ENCODE results near the gene ANKRD33B. TPM values are rescaled to one million over a fixed set of nuclear protein-coding genes. Genes with fewer than 3 reads are reported as not detected.
A peak's percentile ranks its signal among the peaks of the same experiment; 100 is the strongest.

ANKRD33B gene
- total and polyA plus RNA-seq, 2 donors = 4.5 to 6.8 TPM

- H3K36me3 ChIP-seq (ENCODE audit: control insufficient read depth in 2 of 2, insufficient read depth in 2 of 2, low read length in 1 of 2) = peaks cover 38 to 49% of the 10 kb centered on the region in 2 donors
- no peak overlapping the region for H3K4me3 ChIP-seq (ENCODE audit: low read length in 2 of 2)
- no peak for DNase-seq (ENCODE audit: low read depth in 6 of 9, low spot score in 9 of 9)
- H3K27me3 ChIP-seq (ENCODE audit: control insufficient read depth in 2 of 2, insufficient read depth in 1 of 2, low read length in 1 of 2) = no peaks in the 10 kb centered on the region
- H3K4me1 ChIP-seq (ENCODE audit: control insufficient read depth in 2 of 2, insufficient read depth in 2 of 2, low read length in 2 of 2) = no peaks in the 10 kb centered on the region
- 97% methylated on average over 16 of the region's 17 CpGs for WGBS
- H3K9me3 ChIP-seq (ENCODE audit: control insufficient read depth in 2 of 2, insufficient read depth in 1 of 2, low read length in 1 of 2) = no peaks in the 10 kb centered on the region
- H3K27ac ChIP-seq (ENCODE audit: low read depth in 1 of 2, low read length in 1 of 2) = no peak overlapping the region
Observed at GRCh38 chr5:10680876-10681481, 117.1 kb downstream of the ANKRD33B start.

- 89% methylated on average over 22 of the region's 22 CpGs for whole genome bisulfite sequencing
- Histone ChIP-seq H3K27me3 (ENCODE audit: control insufficient read depth in 2 of 2, insufficient read depth in 1 of 2, low read length in 1 of 2) (no peaks in the 10 kb centered on the region), H3K9me3 (ENCODE audit: control insufficient read depth in 2 of 2, insufficient read depth in 1 of 2, low read length in 1 of 2) (no peaks in the 10 kb centered on the region), H3K4me3 (ENCODE audit: low read length in 2 of 2) (no peak overlapping the region), H3K36me3 (ENCODE audit: control insufficient read depth in 2 of 2, insufficient read depth in 2 of 2, low read length in 1 of 2) (peaks cover 38 to 49% of the 10 kb centered on the region in 2 donors), H3K4me1 (ENCODE audit: control insufficient read depth in 2 of 2, insufficient read depth in 2 of 2, low read length in 2 of 2) (no peaks in the 10 kb centered on the region), H3K27ac (ENCODE audit: low read depth in 1 of 2, low read length in 1 of 2) (no peak overlapping the region)
- DNase-seq (ENCODE audit: low read depth in 6 of 9, low spot score in 9 of 9) = no peak
Observed at GRCh38 chr5:10681731-10682679, 118.1 kb downstream of the ANKRD33B start.

GRCh38 chr5:10682801-10683525 is 119.1 kb downstream of the ANKRD33B start:
- Histone ChIP-seq H3K27ac (ENCODE audit: low read depth in 1 of 2, low read length in 1 of 2) (no peak overlapping the region), H3K4me1 (ENCODE audit: control insufficient read depth in 2 of 2, insufficient read depth in 2 of 2, low read length in 2 of 2) (no peaks in the 10 kb centered on the region), H3K36me3 (ENCODE audit: control insufficient read depth in 2 of 2, insufficient read depth in 2 of 2, low read length in 1 of 2) (peaks cover 38 to 45% of the 10 kb centered on the region in 2 donors), H3K9me3 (ENCODE audit: control insufficient read depth in 2 of 2, insufficient read depth in 1 of 2, low read length in 1 of 2) (no peaks in the 10 kb centered on the region), H3K27me3 (ENCODE audit: control insufficient read depth in 2 of 2, insufficient read depth in 1 of 2, low read length in 1 of 2) (no peaks in the 10 kb centered on the region), H3K4me3 (ENCODE audit: low read length in 2 of 2) (no peak overlapping the region)
- WGBS = 97% methylated on average over 16 of the region's 16 CpGs
- no peak for DNase-seq (ENCODE audit: low read depth in 6 of 9, low spot score in 9 of 9)

GRCh38 chr5:10684303-10685086 is 120.6 kb downstream of the ANKRD33B start:
- Histone ChIP-seq H3K27me3 (ENCODE audit: control insufficient read depth in 2 of 2, insufficient read depth in 1 of 2, low read length in 1 of 2) (no peaks in the 10 kb centered on the region), H3K27ac (ENCODE audit: low read depth in 1 of 2, low read length in 1 of 2) (peak overlapping the region in 1 of 2 donors; percentile 36), H3K4me1 (ENCODE audit: control insufficient read depth in 2 of 2, insufficient read depth in 2 of 2, low read length in 2 of 2) (no peaks in the 10 kb centered on the region), H3K9me3 (ENCODE audit: control insufficient read depth in 2 of 2, insufficient read depth in 1 of 2, low read length in 1 of 2) (no peaks in the 10 kb centered on the region), H3K36me3 (ENCODE audit: control insufficient read depth in 2 of 2, insufficient read depth in 2 of 2, low read length in 1 of 2) (peaks cover 36 to 38% of the 10 kb centered on the region in 2 donors), H3K4me3 (ENCODE audit: low read length in 2 of 2) (no peak overlapping the region)
- DNase-seq (ENCODE audit: low read depth in 6 of 9, low spot score in 9 of 9) = no peak
- WGBS = 89% methylated on average over 11 of the region's 11 CpGs

GRCh38 chr5:10685115-10685521 is 121.2 kb downstream of the ANKRD33B start:
- no peak overlapping the region for H3K27ac ChIP-seq (ENCODE audit: low read depth in 1 of 2, low read length in 1 of 2)
- WGBS = 93% methylated on average over 6 of the region's 6 CpGs
- H3K4me1 ChIP-seq (ENCODE audit: control insufficient read depth in 2 of 2, insufficient read depth in 2 of 2, low read length in 2 of 2) = no peaks in the 10 kb centered on the region
- H3K9me3 ChIP-seq (ENCODE audit: control insufficient read depth in 2 of 2, insufficient read depth in 1 of 2, low read length in 1 of 2) = no peaks in the 10 kb centered on the region
- peak in 1 of 9 donors; percentile 22 for DNase-seq (ENCODE audit: low read depth in 6 of 9, low spot score in 9 of 9)
- H3K36me3 ChIP-seq (ENCODE audit: control insufficient read depth in 2 of 2, insufficient read depth in 2 of 2, low read length in 1 of 2) = peaks cover 32% of the 10 kb centered on the region in 2 donors
- H3K4me3 ChIP-seq (ENCODE audit: low read length in 2 of 2) = no peak overlapping the region
- no peaks in the 10 kb centered on the region for H3K27me3 ChIP-seq (ENCODE audit: control insufficient read depth in 2 of 2, insufficient read depth in 1 of 2, low read length in 1 of 2)

- H3K36me3 ChIP-seq (ENCODE audit: control insufficient read depth in 2 of 2, insufficient read depth in 2 of 2, low read length in 1 of 2) = peaks cover 18 to 19% of the 10 kb centered on the region in 2 donors
- no peak for DNase-seq (ENCODE audit: low read depth in 6 of 9, low spot score in 9 of 9)
Observed at GRCh38 chr5:10686890-10687289, 123.0 kb downstream of the ANKRD33B start.

GRCh38 chr5:10688651-10689171 is 124.8 kb downstream of the ANKRD33B start:
- no peaks in the 10 kb centered on the region for H3K27me3 ChIP-seq (ENCODE audit: control insufficient read depth in 2 of 2, insufficient read depth in 1 of 2, low read length in 1 of 2)
- no peaks in the 10 kb centered on the region for H3K9me3 ChIP-seq (ENCODE audit: control insufficient read depth in 2 of 2, insufficient read depth in 1 of 2, low read length in 1 of 2)
- no peak for DNase-seq (ENCODE audit: low read depth in 6 of 9, low spot score in 9 of 9)
- H3K4me3 ChIP-seq (ENCODE audit: low read length in 2 of 2) = no peak overlapping the region
- H3K27ac ChIP-seq (ENCODE audit: low read depth in 1 of 2, low read length in 1 of 2) = no peak overlapping the region
- WGBS = 98% methylated on average over 13 of the region's 13 CpGs
- H3K36me3 ChIP-seq (ENCODE audit: control insufficient read depth in 2 of 2, insufficient read depth in 2 of 2, low read length in 1 of 2) = peaks cover 3 to 5% of the 10 kb centered on the region in 2 donors
- no peaks in the 10 kb centered on the region for H3K4me1 ChIP-seq (ENCODE audit: control insufficient read depth in 2 of 2, insufficient read depth in 2 of 2, low read length in 2 of 2)

More at GRCh38 chr5:10686890-10687289, 123.0 kb downstream of the ANKRD33B start:
- 97% methylated on average over 2 of the region's 2 CpGs for WGBS
- Histone ChIP-seq H3K27me3 (ENCODE audit: control insufficient read depth in 2 of 2, insufficient read depth in 1 of 2, low read length in 1 of 2) (no peaks in the 10 kb centered on the region), H3K4me1 (ENCODE audit: control insufficient read depth in 2 of 2, insufficient read depth in 2 of 2, low read length in 2 of 2) (no peaks in the 10 kb centered on the region), H3K4me3 (ENCODE audit: low read length in 2 of 2) (no peak overlapping the region), H3K9me3 (ENCODE audit: control insufficient read depth in 2 of 2, insufficient read depth in 1 of 2, low read length in 1 of 2) (no peaks in the 10 kb centered on the region), H3K27ac (ENCODE audit: low read depth in 1 of 2, low read length in 1 of 2) (no peak overlapping the region)

GRCh38 chr5:10689391-10690081 is 125.7 kb downstream of the ANKRD33B start:
- Histone ChIP-seq H3K27ac (ENCODE audit: low read depth in 1 of 2, low read length in 1 of 2) (no peak overlapping the region), H3K4me1 (ENCODE audit: control insufficient read depth in 2 of 2, insufficient read depth in 2 of 2, low read length in 2 of 2) (no peaks in the 10 kb centered on the region), H3K9me3 (ENCODE audit: control insufficient read depth in 2 of 2, insufficient read depth in 1 of 2, low read length in 1 of 2) (no peaks in the 10 kb centered on the region), H3K27me3 (ENCODE audit: control insufficient read depth in 2 of 2, insufficient read depth in 1 of 2, low read length in 1 of 2) (no peaks in the 10 kb centered on the region), H3K4me3 (ENCODE audit: low read length in 2 of 2) (no peak overlapping the region), H3K36me3 (ENCODE audit: control insufficient read depth in 2 of 2, insufficient read depth in 2 of 2, low read length in 1 of 2) (peaks cover 3 to 8% of the 10 kb centered on the region in 2 donors)
- 89% methylated on average over 11 of the region's 11 CpGs for WGBS
- DNase-seq (ENCODE audit: low read depth in 6 of 9, low spot score in 9 of 9) = peak in 1 of 9 donors; percentile 15
